Activated naive CD4-positive, alpha-beta T cell treated with anti-CD3 and anti-CD28 coated beads for 36 hours (primary cell): Measurements from ENCODE around the gene EXT2. TPM values are rescaled to one million over a fixed set of nuclear protein-coding genes. Genes with fewer than 3 reads are reported as not detected.

ENCODE experiments used
- CTCF ChIA-PET: fragments of 350-600 bp; sonication (Branson Sonifier 250); formaldehyde crosslinking; loops from one replicate; lab custom pipeline; 2021; ENCODE audit warnings: antibody characterized with exemption; lab: Charles Lee
- DNase-seq: peaks from one replicate; pipeline ENCODE4 v3.0.0-alpha.2; 2020
- H3K27ac Mint-ChIP-seq: one replicate; pipeline ENCODE4 v1.8.0; 2021; ENCODE audit warnings: mild to moderate bottlenecking, mixed read lengths
- H3K27me3 Mint-ChIP-seq: one replicate; pipeline ENCODE4 v1.8.0; 2021; ENCODE audit warnings: low read depth, mixed read lengths
- H3K36me3 Mint-ChIP-seq: one replicate; pipeline ENCODE4 v1.8.0; 2021; ENCODE audit warnings: low read depth, mixed read lengths
- H3K4me1 Mint-ChIP-seq: one replicate; pipeline ENCODE4 v1.8.0; 2021; ENCODE audit warnings: low read depth, mixed read lengths
- H3K4me3 Mint-ChIP-seq: one replicate; pipeline ENCODE4 v1.8.0; 2021; ENCODE audit warnings: mild to moderate bottlenecking, moderate library complexity, mixed read lengths
- H3K9me3 Mint-ChIP-seq: one replicate; pipeline ENCODE4 v1.8.0; 2021; ENCODE audit warnings: mixed read lengths
- intact Hi-C: fragments of 100-400 bp; cut with micrococcal nuclease; formaldehyde crosslinking; loops from one replicate; pipeline ENCODE4 v1.15.1; 2023
- total RNA-seq, 2 experiments: library from RNA; stranded (reverse); gene quantifications; one replicate each; pipeline ENCODE4 v1.2.3, GENCODE V29; 2021

Gene EXT2
- total RNA-seq, 2 experiments from 2014 or later, result 23.8 to 26.2 TPM

GRCh38 chr11:44193856-44194255, 98.4 kb downstream of the EXT2 start:
- peaks cover 29% of the 10 kb centered on the region for H3K4me1 Mint-ChIP-seq
- H3K4me3 Mint-ChIP-seq, result no peak overlapping the region
- no peak overlapping the region for H3K27ac Mint-ChIP-seq
- peaks cover 4% of the 10 kb centered on the region for H3K9me3 Mint-ChIP-seq
- H3K27me3 Mint-ChIP-seq, result no peaks in the 10 kb centered on the region
- intact Hi-C loops, result loop anchor here (2.0 to 5.0 kb wide), 5 partner anchors 62 to 337 kb away; partner anchors contain the start of gene EXT2
- DNase-seq, result no peak
- H3K36me3 Mint-ChIP-seq, result peaks cover 52% of the 10 kb centered on the region
- CTCF ChIA-PET, result no interaction called here

GRCh38 chr11:44198146-44198724, 102.8 kb downstream of the EXT2 start:
- no peaks in the 10 kb centered on the region for H3K9me3 Mint-ChIP-seq
- CTCF ChIA-PET, result interaction anchor here (2.1 kb wide), 1 partner anchor 65 kb away, joined by 5 read pairs; no protein-coding TSS in a partner anchor
- H3K27me3 Mint-ChIP-seq, result no peaks in the 10 kb centered on the region
- intact Hi-C loops, result no loop called here
- no peak overlapping the region for H3K27ac Mint-ChIP-seq
- H3K4me3 Mint-ChIP-seq, result no peak overlapping the region
- H3K36me3 Mint-ChIP-seq, result peaks cover 54% of the 10 kb centered on the region
- no peak for DNase-seq
- H3K4me1 Mint-ChIP-seq, result peaks cover 2% of the 10 kb centered on the region

- intact Hi-C loops, result no loop called here
- Mint-ChIP-seq H3K36me3 (peaks cover 48% of the 10 kb centered on the region), H3K4me3 (no peak overlapping the region), H3K27me3 (no peaks in the 10 kb centered on the region), H3K27ac (no peak overlapping the region), H3K9me3 (no peaks in the 10 kb centered on the region), H3K4me1 (no peaks in the 10 kb centered on the region)
- CTCF ChIA-PET, result interaction anchor here (0.6 kb wide), 1 partner anchor 141 kb away, joined by 3 read pairs; no protein-coding TSS in a partner anchor
- DNase-seq, result no peak
Observed at GRCh38 chr11:44199298-44199697, 103.8 kb downstream of the EXT2 start.

- no peak for DNase-seq
- intact Hi-C loops, result no loop called here
- H3K36me3 Mint-ChIP-seq, result peaks cover 44% of the 10 kb centered on the region
- no peak overlapping the region for H3K27ac Mint-ChIP-seq
- CTCF ChIA-PET, result interaction anchor here (0.6 kb wide), 1 partner anchor 140 kb away, joined by 3 read pairs; no protein-coding TSS in a partner anchor
- H3K4me1 Mint-ChIP-seq, result no peaks in the 10 kb centered on the region
- no peaks in the 10 kb centered on the region for H3K27me3 Mint-ChIP-seq
- H3K4me3 Mint-ChIP-seq, result no peak overlapping the region
- H3K9me3 Mint-ChIP-seq, result no peaks in the 10 kb centered on the region
Observed at GRCh38 chr11:44199816-44200215, 104.3 kb downstream of the EXT2 start.

GRCh38 chr11:44203270-44204043, 108.0 kb downstream of the EXT2 start:
- no peak overlapping the region for H3K27ac Mint-ChIP-seq
- DNase-seq, result no peak
- no peak overlapping the region for H3K4me3 Mint-ChIP-seq
- H3K9me3 Mint-ChIP-seq, result no peaks in the 10 kb centered on the region
- CTCF ChIA-PET, result interaction anchor here (0.6 kb wide), 1 partner anchor 30 kb away, joined by 3 read pairs; no protein-coding TSS in a partner anchor
- no peaks in the 10 kb centered on the region for H3K4me1 Mint-ChIP-seq
- H3K27me3 Mint-ChIP-seq, result no peaks in the 10 kb centered on the region
- peaks cover 52% of the 10 kb centered on the region for H3K36me3 Mint-ChIP-seq
- intact Hi-C loops, result no loop called here

- no peaks in the 10 kb centered on the region for H3K27me3 Mint-ChIP-seq
- peaks cover 1% of the 10 kb centered on the region for H3K9me3 Mint-ChIP-seq
- peaks cover 57% of the 10 kb centered on the region for H3K36me3 Mint-ChIP-seq
- CTCF ChIA-PET, result interaction anchor here (0.6 kb wide), 1 partner anchor 50 kb away, joined by 5 read pairs; no protein-coding TSS in a partner anchor
- intact Hi-C loops, result no loop called here
- H3K4me3 Mint-ChIP-seq, result no peak overlapping the region
- no peak for DNase-seq
- H3K27ac Mint-ChIP-seq, result no peak overlapping the region
- peaks cover 5% of the 10 kb centered on the region for H3K4me1 Mint-ChIP-seq
Observed at GRCh38 chr11:44205352-44205751, 109.9 kb downstream of the EXT2 start.

- intact Hi-C loops, result no loop called here
- Mint-ChIP-seq H3K27me3 (no peaks in the 10 kb centered on the region), H3K36me3 (peaks cover 59% of the 10 kb centered on the region), H3K27ac (no peak overlapping the region), H3K4me3 (no peak overlapping the region), H3K4me1 (peaks cover 5% of the 10 kb centered on the region), H3K9me3 (peaks cover 5% of the 10 kb centered on the region)
- CTCF ChIA-PET, result interaction anchor here (0.6 kb wide), 1 partner anchor 50 kb away, joined by 5 read pairs; no protein-coding TSS in a partner anchor
- DNase-seq, result no peak
Observed at GRCh38 chr11:44205836-44206235, 110.4 kb downstream of the EXT2 start.

GRCh38 chr11:44207292-44207691, 111.8 kb downstream of the EXT2 start:
- H3K4me1 Mint-ChIP-seq, result peaks cover 5% of the 10 kb centered on the region
- no peak overlapping the region for H3K27ac Mint-ChIP-seq
- H3K27me3 Mint-ChIP-seq, result no peaks in the 10 kb centered on the region
- CTCF ChIA-PET, result interaction anchor here (1.6 kb wide), 1 partner anchor 15 kb away, joined by 8 read pairs; no protein-coding TSS in a partner anchor
- DNase-seq, result no peak
- H3K4me3 Mint-ChIP-seq, result no peak overlapping the region
- H3K9me3 Mint-ChIP-seq, result peaks cover 10% of the 10 kb centered on the region
- peaks cover 59% of the 10 kb centered on the region for H3K36me3 Mint-ChIP-seq
- intact Hi-C loops, result no loop called here

GRCh38 chr11:44208976-44209603, 113.6 kb downstream of the EXT2 start:
- no peak for DNase-seq
- Mint-ChIP-seq H3K27me3 (no peaks in the 10 kb centered on the region), H3K27ac (no peak overlapping the region), H3K36me3 (peaks cover 59% of the 10 kb centered on the region), H3K4me3 (no peak overlapping the region), H3K4me1 (peaks cover 8% of the 10 kb centered on the region), H3K9me3 (peaks cover 10% of the 10 kb centered on the region)
- CTCF ChIA-PET, result no interaction called here
- intact Hi-C loops, result no loop called here

- Mint-ChIP-seq H3K36me3 (peaks cover 48% of the 10 kb centered on the region), H3K4me3 (no peak overlapping the region), H3K9me3 (peaks cover 10% of the 10 kb centered on the region), H3K4me1 (peaks cover 8% of the 10 kb centered on the region), H3K27me3 (no peaks in the 10 kb centered on the region), H3K27ac (no peak overlapping the region)
- no peak for DNase-seq
- intact Hi-C loops, result no loop called here
- CTCF ChIA-PET, result no interaction called here
Observed at GRCh38 chr11:44212128-44212527, 116.7 kb downstream of the EXT2 start.

GRCh38 chr11:44213148-44213547, 117.7 kb downstream of the EXT2 start:
- no peak overlapping the region for H3K4me3 Mint-ChIP-seq
- CTCF ChIA-PET, result no interaction called here
- intact Hi-C loops, result no loop called here
- no peak overlapping the region for H3K27ac Mint-ChIP-seq
- H3K36me3 Mint-ChIP-seq, result peaks cover 44% of the 10 kb centered on the region
- peaks cover 8% of the 10 kb centered on the region for H3K4me1 Mint-ChIP-seq
- no peaks in the 10 kb centered on the region for H3K27me3 Mint-ChIP-seq
- peaks cover 10% of the 10 kb centered on the region for H3K9me3 Mint-ChIP-seq
- no peak for DNase-seq

GRCh38 chr11:44217432-44217831, 122.0 kb downstream of the EXT2 start:
- no peak for DNase-seq
- no peak overlapping the region for H3K27ac Mint-ChIP-seq
- intact Hi-C loops, result no loop called here
- CTCF ChIA-PET, result no interaction called here
- peaks cover 30% of the 10 kb centered on the region for H3K36me3 Mint-ChIP-seq
- no peaks in the 10 kb centered on the region for H3K9me3 Mint-ChIP-seq
- H3K27me3 Mint-ChIP-seq, result no peaks in the 10 kb centered on the region
- H3K4me1 Mint-ChIP-seq, result peaks cover 3% of the 10 kb centered on the region
- no peak overlapping the region for H3K4me3 Mint-ChIP-seq
